HEK293T (cell line): Measurements from ENCODE around the gene SRGAP3.

Experiments used
- CTCF ChIA-PET: fragments of 350-600 bp; formaldehyde crosslinking; extraction: SDS; loops from one replicate; lab custom pipeline; 2021; ENCODE audit warnings: antibody characterized with exemption, inconsistent platforms; lab: Yijun Ruan, JAX
- POLR2A ChIA-PET: fragments of 350-600 bp; formaldehyde crosslinking; extraction: SDS; loops from one replicate; lab custom pipeline; 2020; ENCODE audit warnings: antibody characterized with exemption, inconsistent platforms; lab: Yijun Ruan, JAX
- DNase-seq: peaks from one replicate; pipeline ENCODE4 v3.0.0; 2012; ENCODE audit warnings: mixed read lengths; ENCODE audit errors: extremely low spot score
- ARNT ChIP-seq: fragments of 450-650 bp; IDR thresholded peaks from 2 replicates; pipeline ENCODE4 v1.6.1; 2017; ENCODE audit warnings: mild to moderate bottlenecking
- BHLHE40 ChIP-seq: fragments of 450-650 bp; IDR thresholded peaks from 2 replicates; pipeline ENCODE4 v1.6.1; 2016; ENCODE audit warnings: mild to moderate bottlenecking, moderate library complexity, borderline replicate concordance
- CTBP1 ChIP-seq: fragments of 450-650 bp; IDR thresholded peaks from 2 replicates; pipeline ENCODE4 v1.6.1; 2016; ENCODE audit warnings: borderline replicate concordance
- ELF4 ChIP-seq: fragments of 450-650 bp; IDR thresholded peaks from 2 replicates; pipeline ENCODE4 v1.6.1; 2017; ENCODE audit warnings: antibody characterized with exemption
- FOXA1 ChIP-seq: fragments of 450-650 bp; IDR thresholded peaks from 2 replicates; pipeline ENCODE4 v1.6.1; 2016; ENCODE audit warnings: mild to moderate bottlenecking
- FOXK2 ChIP-seq: fragments of 450-650 bp; IDR thresholded peaks from 2 replicates; pipeline ENCODE4 v1.6.1; 2016; ENCODE audit warnings: mild to moderate bottlenecking
- FOXM1 ChIP-seq: fragments of 450-650 bp; IDR thresholded peaks from 2 replicates; pipeline ENCODE4 v1.6.1; 2017; ENCODE audit warnings: mild to moderate bottlenecking, borderline replicate concordance
- HDGF ChIP-seq: fragments of 450-650 bp; IDR thresholded peaks from 2 replicates; pipeline ENCODE4 v1.6.1; 2017; ENCODE audit warnings: antibody characterized with exemption, borderline replicate concordance
- L3MBTL2 ChIP-seq: fragments of 450-650 bp; conservative IDR thresholded peaks from 2 replicates; pipeline ENCODE4 v1.6.1; 2016; ENCODE audit warnings: mild to moderate bottlenecking
- LEF1 ChIP-seq: fragments of 450-650 bp; IDR thresholded peaks from 2 replicates; pipeline ENCODE4 v1.6.1; 2017; ENCODE audit warnings: mild to moderate bottlenecking, borderline replicate concordance
- NFRKB ChIP-seq: fragments of 450-650 bp; IDR thresholded peaks from 2 replicates; pipeline ENCODE4 v1.6.1; 2016; ENCODE audit warnings: mild to moderate bottlenecking, moderate library complexity
- SP1 ChIP-seq: fragments of 450-650 bp; IDR thresholded peaks from 2 replicates; pipeline ENCODE4 v1.6.1; 2017
- SUZ12 ChIP-seq: fragments of 450-650 bp; IDR thresholded peaks from 2 replicates; pipeline ENCODE4 v1.6.1; 2016; ENCODE audit warnings: mild to moderate bottlenecking
- TARDBP ChIP-seq: fragments of 450-650 bp; IDR thresholded peaks from 2 replicates; pipeline ENCODE4 v1.6.1; 2016
- ZNF384 ChIP-seq: fragments of 450-650 bp; IDR thresholded peaks from 2 replicates; pipeline ENCODE4 v1.6.1; 2016
- TF ChIP-seq, protein P1 (sequence below): fragments of 450-650 bp; IDR thresholded peaks from 2 replicates; pipeline ENCODE4 v1.6.1; 2016

The SRGAP3 gene

DNA sequence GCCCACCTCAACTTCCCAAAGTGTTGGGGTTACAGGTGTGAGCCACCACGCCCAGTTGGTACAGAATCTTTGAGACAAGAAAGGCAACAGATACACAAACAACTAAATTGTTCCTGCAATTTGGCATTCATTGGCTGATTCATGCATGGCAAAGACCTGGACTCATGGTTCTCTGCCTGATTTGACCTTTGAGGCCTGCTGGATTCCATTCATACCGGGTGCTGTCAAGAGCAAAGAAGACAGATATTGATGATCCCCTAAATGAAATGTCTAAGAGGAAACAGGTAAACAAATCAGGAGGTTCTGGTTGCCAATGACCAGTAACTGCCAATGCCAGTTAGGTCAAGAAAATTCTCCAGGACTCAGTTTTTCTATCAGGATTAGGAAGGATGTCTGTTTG, 242.2 kb downstream of the SRGAP3 start:
- ChIA-PET CTCF (no interaction called here), POLR2A (no interaction called here)
- DNase-seq = no peak
- TF ChIP-seq ELF4 (no peak), SP1 (no peak), FOXM1 (no peak), ARNT (no peak), HDGF (no peak)

DNA sequence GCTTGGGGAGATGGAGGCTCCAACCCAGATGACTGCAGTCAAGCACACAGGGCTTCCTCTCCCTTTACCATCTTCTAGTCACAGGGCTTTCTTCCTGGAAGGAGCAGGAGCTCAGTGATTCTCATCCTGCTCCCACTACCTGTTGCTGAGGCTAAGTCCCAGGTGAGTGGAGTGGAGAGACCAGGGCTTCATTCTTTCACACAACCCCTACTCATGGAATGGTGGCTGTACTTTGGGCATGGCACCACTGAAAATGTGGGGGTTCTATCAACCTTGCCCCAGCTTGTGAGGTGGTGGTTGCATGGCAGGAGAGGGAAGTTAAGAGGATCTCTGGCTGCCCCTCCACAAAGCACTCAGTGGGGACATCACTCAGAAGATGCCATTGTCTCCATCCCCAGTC, 249.4 kb downstream of the SRGAP3 start:
- ChIA-PET CTCF (no interaction called here), POLR2A (no interaction called here)
- no peak for DNase-seq
- TF ChIP-seq TARDBP = no peak

DNA sequence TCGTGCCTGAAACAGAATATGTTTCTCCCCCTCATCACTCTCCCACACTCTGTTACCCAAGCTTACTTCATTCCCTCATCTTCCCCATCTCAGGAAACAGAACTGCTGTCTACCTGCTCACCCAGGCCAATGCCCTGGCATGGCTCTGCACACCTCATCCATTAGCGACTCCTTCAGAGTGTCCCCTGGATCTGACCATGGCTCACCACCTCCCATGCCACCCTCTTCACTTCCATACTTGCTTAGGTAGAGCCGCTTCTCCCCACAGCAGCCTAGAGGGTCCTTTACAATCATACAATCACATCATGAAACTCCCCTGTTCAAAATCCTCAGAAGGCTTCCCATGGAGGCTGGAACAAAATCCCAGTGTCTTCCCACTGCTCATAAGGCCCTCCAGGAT, 252.3 kb downstream of the SRGAP3 start:
- CTCF ChIA-PET = no interaction called here
- no peak for TF ChIP-seq TARDBP
- TF ChIP-seq HDGF = no peak
- TF ChIP-seq FOXA1 = no peak
- no peak for TF ChIP-seq FOXK2
- TF ChIP-seq ELF4 = no peak
- no peak for TF ChIP-seq FOXM1
- TF ChIP-seq SP1 = no peak
- TF ChIP-seq, protein P1, sequence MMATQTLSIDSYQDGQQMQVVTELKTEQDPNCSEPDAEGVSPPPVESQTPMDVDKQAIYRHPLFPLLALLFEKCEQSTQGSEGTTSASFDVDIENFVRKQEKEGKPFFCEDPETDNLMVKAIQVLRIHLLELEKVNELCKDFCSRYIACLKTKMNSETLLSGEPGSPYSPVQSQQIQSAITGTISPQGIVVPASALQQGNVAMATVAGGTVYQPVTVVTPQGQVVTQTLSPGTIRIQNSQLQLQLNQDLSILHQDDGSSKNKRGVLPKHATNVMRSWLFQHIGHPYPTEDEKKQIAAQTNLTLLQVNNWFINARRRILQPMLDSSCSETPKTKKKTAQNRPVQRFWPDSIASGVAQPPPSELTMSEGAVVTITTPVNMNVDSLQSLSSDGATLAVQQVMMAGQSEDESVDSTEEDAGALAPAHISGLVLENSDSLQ = no peak
- no peak for TF ChIP-seq ARNT
- TF ChIP-seq SUZ12 = no peak
- no peak for TF ChIP-seq BHLHE40
- no peak for TF ChIP-seq L3MBTL2
- TF ChIP-seq NFRKB = no peak
- TF ChIP-seq LEF1 = no peak
- no peak for TF ChIP-seq ZNF384
- no peak for TF ChIP-seq CTBP1

DNA sequence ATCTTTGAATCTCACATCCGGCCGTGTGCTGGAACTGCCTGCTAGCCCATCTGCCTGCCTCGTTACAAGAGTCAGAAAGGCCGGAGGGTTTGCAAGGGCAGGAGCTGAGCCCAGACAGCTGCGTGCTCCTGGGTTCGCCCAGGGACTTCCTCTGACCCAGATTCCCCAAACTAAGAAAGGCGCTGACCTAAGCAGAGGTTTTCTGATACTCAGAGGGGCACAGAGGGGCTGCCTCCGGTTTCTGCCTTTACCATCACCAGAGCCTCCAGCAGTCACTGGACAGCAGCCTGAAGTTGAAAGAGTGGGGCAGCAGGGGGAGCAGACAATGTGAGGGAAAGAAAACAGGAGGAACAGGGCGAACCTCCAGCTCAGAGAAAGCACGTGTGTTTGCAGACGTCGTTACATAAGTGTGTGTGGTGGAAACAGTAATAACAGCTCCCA, 252.7 kb downstream of the SRGAP3 start:
- TF ChIP-seq ELF4 (no peak), ARNT (no peak), HDGF (no peak), FOXA1 (no peak), CTBP1 (no peak), L3MBTL2 (no peak), NFRKB (no peak), BHLHE40 (no peak), FOXK2 (no peak), ZNF384 (no peak), TARDBP (no peak), FOXM1 (no peak)
- TF ChIP-seq, protein P1 = no peak
- ChIA-PET CTCF (interaction anchor here (0.8 kb wide), 1 partner anchor 9 kb away, joined by 3 read pairs; no protein-coding TSS in a partner anchor), POLR2A (no interaction called here)
- DNase-seq = no peak

More for the DNA sequence above, 252.3 kb downstream of the SRGAP3 start:
- DNase-seq = no peak
- POLR2A ChIA-PET = no interaction called here

DNA sequence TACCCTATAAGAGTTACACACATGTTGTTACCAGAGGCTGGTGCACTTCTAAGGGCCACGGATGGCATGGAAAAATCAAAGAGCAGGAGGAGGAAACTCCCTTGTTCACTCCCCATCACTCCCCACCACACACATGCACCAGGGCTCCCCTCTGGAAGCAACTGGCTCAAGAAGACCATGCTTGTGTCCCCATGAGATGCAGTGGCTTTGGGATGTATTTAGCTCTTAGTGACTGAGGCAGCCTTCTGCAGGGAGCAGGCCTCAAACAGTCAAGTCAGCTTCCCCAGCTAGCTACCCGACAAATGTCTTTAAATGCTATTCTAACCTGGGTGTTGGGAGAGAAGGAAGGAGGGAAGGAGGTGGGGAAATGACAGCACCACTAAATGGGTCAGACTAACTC, 253.2 kb downstream of the SRGAP3 start:
- CTCF ChIA-PET = interaction anchor here (0.8 kb wide), 1 partner anchor 8 kb away, joined by 3 read pairs; no protein-coding TSS in a partner anchor
- DNase-seq = no peak
- TF ChIP-seq, protein P1 = no peak
- TF ChIP-seq L3MBTL2 = no peak
- TF ChIP-seq TARDBP = no peak
- TF ChIP-seq FOXK2 = no peak
- no peak for TF ChIP-seq CTBP1
- no peak for TF ChIP-seq LEF1
- no peak for TF ChIP-seq FOXA1
- TF ChIP-seq NFRKB = no peak
- no peak for TF ChIP-seq ARNT
- TF ChIP-seq FOXM1 = no peak
- no peak for TF ChIP-seq BHLHE40
- TF ChIP-seq SP1 = no peak
- TF ChIP-seq ZNF384 = no peak
- TF ChIP-seq ELF4 = no peak
- no peak for TF ChIP-seq HDGF
- TF ChIP-seq SUZ12 = no peak
- POLR2A ChIA-PET = no interaction called here

DNA sequence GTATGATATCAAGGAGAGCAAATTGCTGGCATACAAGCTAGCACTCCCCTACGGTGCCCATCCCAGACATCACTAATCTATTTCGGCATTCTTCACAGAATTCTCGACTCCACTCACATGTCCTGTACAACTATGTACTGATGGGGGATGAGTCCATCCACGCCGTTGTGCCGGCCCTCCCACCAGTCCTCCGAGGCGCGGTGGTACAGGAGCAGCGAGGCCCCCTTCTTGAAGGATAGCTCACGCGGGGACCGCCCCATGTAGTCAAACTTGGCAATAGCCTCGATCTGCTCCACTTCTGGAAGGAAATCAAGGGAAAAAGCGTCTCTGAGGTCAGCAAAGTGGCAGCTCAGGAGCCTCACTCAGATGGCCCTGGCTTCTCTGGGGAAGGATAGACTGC, 255.2 kb downstream of the SRGAP3 start:
- no peak for DNase-seq
- TF ChIP-seq FOXK2 (no peak), L3MBTL2 (no peak), CTBP1 (no peak), SUZ12 (no peak), LEF1 (no peak), ARNT (no peak), NFRKB (no peak)
- TF ChIP-seq, protein P1 = no peak
- ChIA-PET POLR2A (no interaction called here), CTCF (no interaction called here)

DNA sequence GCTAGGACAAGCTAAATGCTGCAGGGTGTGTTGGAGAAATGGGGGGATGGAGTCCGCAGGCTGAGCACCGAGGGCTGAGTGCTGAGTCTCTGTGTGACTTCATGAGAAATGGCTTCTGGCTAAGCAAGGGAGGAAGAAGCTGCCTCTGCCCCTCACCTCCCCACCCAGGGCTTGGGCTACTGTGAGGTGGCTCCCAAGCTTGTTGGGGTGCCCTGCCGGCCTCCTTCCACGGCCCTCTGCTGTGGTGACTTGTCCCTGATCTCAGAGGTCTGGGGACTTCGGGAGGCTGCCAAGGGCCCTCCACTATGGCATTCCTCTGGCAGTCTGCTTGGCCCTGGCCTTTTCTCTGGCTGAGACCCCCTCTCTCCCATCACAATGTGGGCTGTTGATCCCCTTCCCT, 256.1 kb downstream of the SRGAP3 start:
- DNase-seq = no peak
- POLR2A ChIA-PET = no interaction called here
- CTCF ChIA-PET = no interaction called here
- TF ChIP-seq L3MBTL2 (no peak), TARDBP (no peak), HDGF (no peak), LEF1 (no peak), FOXK2 (no peak)
